ENCODE data around the gene GLIPR1L1.
"Not testable (repeated sequence)": the region's sequence is repeated elsewhere in the genome, so short reads cannot be mapped to it uniquely, and the experiment has no call there.

GLIPR1L1 gene, protein sequence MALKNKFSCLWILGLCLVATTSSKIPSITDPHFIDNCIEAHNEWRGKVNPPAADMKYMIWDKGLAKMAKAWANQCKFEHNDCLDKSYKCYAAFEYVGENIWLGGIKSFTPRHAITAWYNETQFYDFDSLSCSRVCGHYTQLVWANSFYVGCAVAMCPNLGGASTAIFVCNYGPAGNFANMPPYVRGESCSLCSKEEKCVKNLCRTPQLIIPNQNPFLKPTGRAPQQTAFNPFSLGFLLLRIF

DNA sequence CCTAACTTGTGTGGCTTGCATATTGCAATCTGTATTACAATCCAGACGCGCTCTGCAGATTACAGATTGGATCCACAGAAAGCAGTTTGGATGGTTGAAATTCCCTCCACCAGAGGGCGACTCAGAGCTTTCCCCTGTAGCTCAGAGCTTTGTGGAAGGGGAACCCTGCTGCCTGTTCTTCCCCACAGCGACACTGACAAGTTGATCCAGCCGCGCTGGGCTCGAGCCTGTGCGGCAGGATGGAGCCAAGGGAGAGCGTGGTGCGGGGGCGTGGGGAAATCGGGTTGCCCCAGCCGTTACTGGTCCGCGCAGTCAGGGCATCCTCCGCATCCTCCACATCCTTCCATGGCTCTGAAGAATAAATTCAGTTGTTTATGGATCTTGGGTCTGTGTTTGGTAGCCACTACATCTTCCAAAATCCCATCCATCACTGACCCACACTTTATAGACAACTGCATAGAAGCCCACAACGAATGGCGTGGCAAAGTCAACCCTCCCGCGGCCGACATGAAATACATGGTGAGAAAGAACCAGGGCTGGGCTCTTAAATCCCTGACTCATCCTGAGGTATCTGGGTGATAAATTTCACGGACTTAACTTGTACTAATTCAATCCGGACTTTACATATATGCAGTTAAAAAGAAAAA, at the start of gene GLIPR1L1:
TSS of gene GLIPR1L1 (plus strand) at position 287 of the 647 bp plus-strand sequence. CDS start at position 346, 59 bp downstream.
- DNase-seq (ENCODE audit: low read depth in 2 of 2, low spot score in 1 of 2) = peak; percentile 53 to 69

DNA sequence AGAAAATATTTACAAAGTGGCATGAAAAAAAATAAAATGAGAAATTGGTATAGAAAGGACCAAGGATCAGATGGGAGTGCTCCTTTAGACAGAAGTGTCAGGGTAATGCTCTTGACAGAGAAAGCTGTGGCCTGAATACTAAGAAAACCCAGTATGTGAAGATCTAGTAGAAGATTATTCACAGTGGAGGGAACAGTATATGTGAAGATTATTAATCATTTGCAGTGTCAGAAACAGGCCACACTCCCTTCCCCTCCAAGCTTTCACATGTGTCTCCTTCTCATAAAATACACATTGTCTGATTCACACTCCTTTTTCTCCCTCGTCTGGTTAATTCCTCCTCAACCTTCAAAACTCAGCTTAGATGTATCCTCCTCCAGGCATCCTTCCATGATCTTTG, 45.6 kb upstream of the GLIPR1L1 start:
- no peak for DNase-seq (ENCODE audit: low read depth in 2 of 2, low spot score in 1 of 2)

DNA sequence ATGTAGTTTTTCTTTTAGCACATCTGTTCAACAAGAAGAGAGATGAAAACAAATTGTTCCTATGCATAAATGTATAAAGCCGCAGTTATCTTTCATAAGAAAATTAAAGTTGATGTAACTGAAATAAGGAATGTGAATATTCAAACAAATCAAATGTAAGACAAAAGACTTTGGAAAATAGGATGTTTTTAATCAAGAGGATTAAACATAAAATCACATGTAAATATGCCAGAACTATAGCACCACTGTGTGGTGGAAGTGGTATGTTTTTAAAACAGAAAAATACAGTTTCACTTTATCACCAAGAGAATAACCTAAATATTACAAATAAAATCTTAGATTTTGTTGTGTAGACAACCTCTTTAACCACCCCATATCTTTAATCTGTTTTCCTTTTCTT, 44.7 kb upstream of the GLIPR1L1 start:
- no peak for DNase-seq (ENCODE audit: low read depth in 2 of 2, low spot score in 1 of 2)

DNA sequence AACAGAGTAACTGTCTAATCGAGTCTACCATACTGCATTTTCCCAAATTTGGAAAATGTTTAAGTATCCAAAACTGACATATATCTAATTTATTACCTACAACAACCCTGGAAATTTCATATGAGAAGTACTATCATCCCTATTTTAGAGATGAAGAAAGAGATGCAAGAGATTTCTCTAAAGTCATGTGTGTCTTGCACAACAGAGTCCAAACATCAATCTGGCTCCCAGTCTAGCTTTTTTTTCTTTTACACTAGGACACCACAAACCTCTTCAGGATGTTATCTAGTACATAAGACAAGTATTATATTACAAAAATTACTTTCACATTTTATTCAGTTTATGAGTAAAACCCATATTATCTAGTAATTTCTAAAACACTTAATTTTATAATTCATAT, 43.5 kb upstream of the GLIPR1L1 start:
- no peak for DNase-seq (ENCODE audit: low read depth in 2 of 2, low spot score in 1 of 2)

DNA sequence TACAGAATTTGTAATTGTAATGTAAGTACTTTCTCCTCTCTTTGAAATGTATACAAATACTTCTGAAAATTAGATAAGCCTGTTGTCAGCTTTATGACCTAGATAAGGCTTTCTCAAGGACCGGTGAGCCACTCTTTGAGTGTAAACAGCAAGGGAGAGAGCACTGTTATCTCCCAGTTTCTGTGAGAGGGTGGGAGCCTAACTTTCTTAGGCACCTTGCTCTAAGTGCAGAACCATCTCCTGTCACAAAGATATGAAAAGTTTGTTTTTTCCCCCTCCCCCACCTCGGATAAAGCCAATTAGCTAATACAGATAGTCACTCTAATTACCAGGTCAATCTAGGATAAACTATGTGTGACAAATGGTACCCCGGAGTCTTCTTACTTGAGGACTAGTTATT, 40.1 kb upstream of the GLIPR1L1 start:
- no peak for DNase-seq (ENCODE audit: low read depth in 2 of 2, low spot score in 1 of 2)

DNA sequence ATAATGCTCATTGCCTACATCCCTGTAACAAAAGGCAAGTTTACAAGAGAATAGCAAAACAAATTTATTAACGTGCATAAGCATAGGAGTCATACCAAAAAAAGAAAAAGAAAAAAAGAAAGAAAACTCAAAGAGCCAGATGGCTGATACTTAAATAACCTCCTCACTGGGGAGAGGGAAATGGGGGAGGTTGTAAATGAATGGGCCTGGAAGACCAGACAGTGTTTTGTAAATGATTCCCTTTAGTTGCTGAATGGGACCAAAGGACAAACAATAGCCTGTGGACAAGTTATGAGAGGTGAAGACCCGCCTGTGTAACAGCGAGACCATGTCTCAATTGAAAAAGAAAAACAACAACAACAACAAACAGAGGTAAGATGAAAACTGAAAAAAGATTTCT, 39.7 kb upstream of the GLIPR1L1 start:
- DNase-seq (ENCODE audit: low read depth in 2 of 2, low spot score in 1 of 2) = no peak

DNA sequence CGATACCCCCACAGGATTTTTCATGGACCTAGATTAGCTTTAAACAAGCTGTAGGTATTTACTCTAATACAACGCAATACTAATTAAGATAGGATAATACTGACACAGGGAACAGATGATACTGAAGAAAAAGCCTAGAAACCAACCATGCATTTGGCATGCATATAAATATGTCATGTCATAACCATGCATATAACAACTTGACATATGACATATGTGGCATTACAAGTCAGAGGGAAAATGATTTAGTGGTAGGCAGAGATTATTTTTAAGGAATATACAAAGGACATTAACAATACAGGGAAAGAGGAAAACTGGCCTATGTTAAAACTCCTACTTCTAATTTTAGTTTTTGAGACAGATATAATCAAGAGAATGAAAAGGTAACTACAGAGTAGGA, 32.2 kb upstream of the GLIPR1L1 start:
- no peak for DNase-seq (ENCODE audit: low read depth in 2 of 2, low spot score in 1 of 2)

DNA sequence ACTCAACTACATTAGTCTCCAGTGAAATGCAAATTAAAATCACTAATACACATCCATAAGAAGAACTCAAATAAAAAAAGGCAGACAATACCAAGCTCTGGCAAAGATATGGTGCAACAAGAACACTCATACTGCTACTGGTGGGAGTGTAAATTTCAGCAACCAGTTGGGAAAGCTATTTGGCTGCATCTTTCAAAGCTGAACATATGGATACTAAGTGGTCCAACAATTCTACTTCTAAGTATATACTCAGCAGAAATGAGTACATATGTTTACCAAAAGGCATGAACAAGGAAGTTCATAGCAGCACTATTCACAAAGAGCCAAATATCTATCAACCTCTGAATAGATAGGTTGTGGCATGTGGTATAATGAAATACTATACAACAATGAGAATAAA, 31.7 kb upstream of the GLIPR1L1 start:
- no peak for DNase-seq (ENCODE audit: low read depth in 2 of 2, low spot score in 1 of 2)

DNA sequence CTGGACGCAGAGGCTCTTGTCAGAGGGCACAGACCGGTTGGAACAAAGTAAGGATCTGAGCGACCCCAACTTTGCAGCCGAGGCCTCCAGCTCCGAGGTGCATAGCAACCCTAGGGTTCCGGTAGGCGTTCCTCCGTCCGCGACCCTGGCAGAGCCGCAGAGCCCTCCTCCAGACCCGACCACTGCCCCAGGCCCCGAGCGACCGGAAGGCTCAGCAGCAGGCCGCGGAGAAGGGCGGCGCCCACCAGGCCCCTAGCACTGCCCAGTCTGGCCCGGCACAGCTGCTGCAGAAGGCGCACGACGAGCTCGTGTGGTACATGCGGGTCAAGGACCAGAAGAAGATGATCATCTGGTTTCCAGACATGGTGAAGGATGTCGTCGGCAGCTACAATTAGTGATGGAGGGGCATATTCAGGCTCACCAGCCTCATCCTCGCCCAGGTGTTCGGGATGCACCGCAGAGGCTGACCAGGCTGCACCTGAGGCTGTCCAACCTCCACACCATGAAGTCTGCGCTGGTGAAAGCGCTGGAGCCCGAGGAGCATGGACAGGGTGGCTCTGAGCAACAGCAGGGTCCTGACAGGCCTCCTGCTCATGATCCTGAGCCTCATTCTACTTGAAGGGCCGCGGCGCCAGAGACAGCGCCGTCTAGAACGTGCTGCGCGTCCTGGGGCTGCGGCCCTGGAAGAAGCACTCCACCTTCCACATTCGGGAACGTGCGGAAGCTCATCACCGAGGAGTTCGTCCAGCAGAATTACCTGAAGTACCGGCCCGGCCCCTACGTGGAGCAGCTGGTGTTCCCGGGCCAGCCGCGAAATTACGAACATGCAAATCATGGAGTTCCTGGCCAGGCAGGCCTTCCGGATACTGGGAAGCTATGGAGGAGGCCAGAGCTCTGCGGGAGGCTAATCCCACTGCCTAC, 28.8 kb upstream of the GLIPR1L1 start:
- no peak for DNase-seq (ENCODE audit: low read depth in 2 of 2, low spot score in 1 of 2)

DNA sequence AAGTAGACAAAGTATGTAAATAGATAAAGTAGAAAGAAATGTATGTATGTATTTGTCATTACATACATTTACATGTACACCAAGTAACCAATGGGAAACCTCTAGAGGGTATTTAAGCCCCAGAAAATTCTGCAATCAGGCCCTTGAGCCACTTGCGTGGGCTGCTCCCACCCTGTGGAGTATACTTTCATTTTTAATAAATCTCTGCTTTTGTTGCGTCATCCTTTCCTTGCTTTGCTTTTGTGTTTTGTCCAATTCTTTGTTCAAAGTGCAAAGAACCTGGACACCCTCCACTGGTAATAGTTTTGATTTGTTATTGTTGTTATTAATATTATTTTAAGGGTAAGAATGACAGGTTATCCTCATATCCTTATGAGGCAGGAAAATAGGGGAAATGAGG, 26.2 kb upstream of the GLIPR1L1 start:
- DNase-seq (ENCODE audit: low read depth in 2 of 2, low spot score in 1 of 2) = no peak

DNA sequence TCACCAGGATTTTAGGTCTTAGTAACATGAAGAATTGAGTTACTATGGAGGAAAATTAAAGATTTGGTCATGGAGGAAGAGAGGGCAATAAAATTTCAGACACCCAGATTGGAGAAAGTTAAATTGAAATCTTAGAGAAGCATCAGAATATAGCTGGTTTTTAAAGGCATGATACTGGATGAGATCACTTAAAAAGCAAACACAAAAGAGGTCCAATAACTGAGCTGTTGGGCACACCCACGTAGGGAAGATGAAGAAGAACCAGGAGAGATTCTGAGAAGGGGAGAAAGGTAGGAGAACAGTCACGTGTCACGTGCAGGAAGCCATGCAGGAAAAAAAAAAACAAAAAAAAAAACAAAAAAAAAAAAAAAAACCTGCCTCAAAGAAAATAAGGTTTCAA, 23.1 kb upstream of the GLIPR1L1 start:
- DNase-seq (ENCODE audit: low read depth in 2 of 2, low spot score in 1 of 2) = no peak

DNA sequence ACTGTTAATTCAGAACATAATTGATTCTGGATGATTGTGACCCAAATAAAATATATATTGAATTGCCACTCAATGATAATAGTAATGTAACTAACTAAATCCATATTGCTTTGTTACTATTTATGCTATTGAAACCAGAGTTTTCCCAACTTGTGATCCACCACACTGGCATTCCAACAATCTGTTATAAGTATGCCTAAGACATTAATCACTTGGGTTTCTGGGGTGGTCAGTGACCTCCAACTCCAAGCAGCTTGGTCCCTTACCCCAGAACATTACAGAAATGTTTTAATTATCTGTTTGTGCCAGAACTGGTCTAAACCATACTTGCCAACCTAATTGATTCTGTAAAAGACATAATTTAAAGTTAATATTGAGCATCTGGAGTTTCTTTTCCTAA, 19.0 kb upstream of the GLIPR1L1 start:
- DNase-seq (ENCODE audit: low read depth in 2 of 2, low spot score in 1 of 2) = no peak

DNA sequence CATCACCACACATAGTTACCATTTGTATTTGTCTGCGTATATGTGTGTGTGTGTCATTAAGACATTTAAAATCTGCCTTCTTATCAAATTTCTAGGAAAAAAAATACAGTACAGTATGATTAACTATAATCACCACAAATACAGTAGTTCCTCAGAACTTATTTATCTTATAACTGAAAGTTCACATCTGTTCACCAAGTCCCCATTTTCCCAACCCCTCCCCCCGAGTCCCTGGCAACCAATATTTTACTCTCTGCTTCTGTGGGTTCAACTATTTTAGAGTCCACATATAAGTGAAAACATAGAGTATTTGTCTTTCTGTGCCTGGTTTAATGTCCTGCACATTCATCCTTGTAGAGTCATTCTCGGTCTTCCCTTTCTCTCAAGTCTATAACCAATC, 16.7 kb upstream of the GLIPR1L1 start:
- no peak for DNase-seq (ENCODE audit: low read depth in 2 of 2, low spot score in 1 of 2)

DNA sequence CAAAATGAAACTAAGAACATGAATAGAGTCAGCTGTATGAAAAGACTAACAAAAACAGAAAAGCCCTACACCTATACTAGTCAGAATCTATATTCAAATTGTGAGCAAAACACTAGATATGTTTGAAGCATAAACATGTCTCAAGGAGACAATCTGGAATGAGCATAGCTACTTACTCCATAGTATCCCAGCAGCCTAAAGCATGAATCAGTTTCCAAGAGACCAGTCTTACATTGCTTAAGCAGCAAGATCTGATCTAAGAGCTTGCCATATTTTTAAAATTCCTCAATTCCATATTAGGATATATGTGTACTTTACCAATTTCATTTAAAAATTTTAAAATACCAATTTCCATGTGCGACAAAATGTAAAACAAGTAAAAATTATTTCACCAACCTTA, 12.0 kb upstream of the GLIPR1L1 start:
- DNase-seq (ENCODE audit: low read depth in 2 of 2, low spot score in 1 of 2) = no peak

DNA sequence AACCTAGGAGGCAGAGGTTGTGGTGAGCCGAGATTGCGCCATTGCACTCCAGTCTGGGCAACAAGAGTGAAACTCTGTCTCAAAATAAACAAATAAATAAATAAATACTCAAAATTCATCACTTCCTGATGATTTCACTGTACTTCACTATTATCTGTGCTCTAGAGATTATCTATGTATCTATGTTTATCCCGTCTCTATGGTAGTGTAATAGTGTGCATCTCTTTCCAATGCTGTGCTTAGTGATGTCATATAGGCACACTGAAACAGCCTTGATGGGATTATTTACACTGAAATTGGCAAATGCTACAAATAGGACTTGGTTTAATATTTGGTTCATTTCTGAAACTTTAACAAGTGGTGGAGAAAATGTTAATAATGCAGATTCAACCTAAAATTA, 10.8 kb upstream of the GLIPR1L1 start:
- DNase-seq (ENCODE audit: low read depth in 2 of 2, low spot score in 1 of 2) = no peak

DNA sequence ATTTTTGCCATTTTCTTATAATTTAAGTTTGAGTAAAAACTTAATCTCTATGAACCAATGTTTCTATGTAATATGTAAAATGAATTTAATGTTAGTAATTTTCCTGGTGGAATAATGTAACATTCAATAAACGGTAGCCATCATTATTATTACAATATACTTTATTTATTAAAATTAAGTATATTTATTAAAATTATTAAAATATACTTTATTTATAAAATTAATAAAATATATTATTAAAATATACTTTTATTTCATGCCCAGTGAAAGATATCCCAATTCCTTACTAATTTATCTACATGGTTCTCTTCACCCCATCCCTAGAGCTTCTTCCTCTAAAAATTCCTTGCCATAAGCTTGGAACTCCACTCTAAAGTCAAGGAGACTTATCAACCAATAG, 6.8 kb upstream of the GLIPR1L1 start:
- DNase-seq (ENCODE audit: low read depth in 2 of 2, low spot score in 1 of 2) = no peak

DNA sequence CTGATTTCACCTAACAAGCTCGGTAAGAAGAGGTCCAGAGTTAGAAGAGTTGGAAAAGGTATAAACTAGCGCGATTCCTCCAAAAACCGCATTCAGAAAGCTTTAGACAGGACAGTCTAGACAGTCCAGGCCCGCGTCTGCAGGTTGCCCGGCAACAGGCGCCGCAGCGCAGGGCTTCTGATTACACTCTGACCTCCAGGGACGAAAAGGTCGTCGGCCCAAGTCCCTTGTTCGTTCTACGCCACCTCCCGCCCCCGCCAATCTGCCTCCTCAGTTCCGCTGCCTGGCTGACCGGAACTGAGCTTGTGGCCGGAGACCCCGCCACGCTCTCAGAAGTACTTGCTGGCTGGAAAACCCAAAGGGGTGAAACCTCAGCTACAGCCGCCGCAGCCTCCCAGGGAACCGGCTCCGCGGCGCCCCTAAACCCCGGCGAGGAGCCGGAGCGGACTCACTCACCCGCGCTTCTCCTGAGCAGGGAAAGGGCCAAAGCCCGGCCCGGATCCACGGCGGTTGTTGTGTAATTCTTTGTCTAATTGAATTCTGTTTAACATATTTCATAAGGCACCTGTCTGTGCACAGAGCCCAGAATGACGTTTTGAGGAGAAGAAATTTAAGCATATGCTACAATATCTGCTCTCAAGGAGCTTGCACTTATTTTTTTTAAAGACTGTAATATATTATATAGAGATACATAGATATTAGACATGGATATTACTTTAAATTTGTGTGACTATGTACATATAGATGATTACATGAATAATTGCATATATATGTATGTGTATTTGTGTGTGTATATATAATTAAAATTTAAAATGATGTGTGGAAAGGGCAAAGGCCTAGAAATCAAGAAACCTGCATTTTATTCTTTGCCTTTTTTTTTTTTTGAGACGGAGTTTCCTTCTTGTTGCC, 4.3 kb upstream of the GLIPR1L1 start, which contains the start of gene CAPS2:
TSS of gene CAPS2 (minus strand) at position 407 of the 909 bp plus-strand sequence. CDS start 3,826 bp downstream, outside the sequence.
- peak in 1 of 2 donors; percentile 4 for DNase-seq (ENCODE audit: low read depth in 2 of 2, low spot score in 1 of 2)

DNA sequence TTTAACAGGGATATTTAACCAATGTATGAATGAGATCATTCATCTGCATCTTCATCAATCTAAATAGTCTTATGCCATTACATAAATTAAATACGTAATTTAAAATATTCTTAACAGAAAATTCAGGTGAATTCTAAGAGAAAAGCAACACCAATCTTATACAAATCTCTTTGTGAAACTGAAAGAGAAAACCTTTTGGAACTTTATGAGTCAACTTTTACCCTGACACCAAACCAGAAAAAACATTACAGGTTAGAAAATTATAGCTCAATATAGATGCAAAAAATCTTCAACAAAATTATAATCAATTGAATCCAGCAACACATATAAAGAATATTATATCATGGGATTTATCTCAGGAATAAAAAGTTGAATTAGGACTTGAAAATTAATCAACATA, 3.4 kb downstream of the GLIPR1L1 start:
- no peak for DNase-seq (ENCODE audit: low read depth in 2 of 2, low spot score in 1 of 2)

DNA sequence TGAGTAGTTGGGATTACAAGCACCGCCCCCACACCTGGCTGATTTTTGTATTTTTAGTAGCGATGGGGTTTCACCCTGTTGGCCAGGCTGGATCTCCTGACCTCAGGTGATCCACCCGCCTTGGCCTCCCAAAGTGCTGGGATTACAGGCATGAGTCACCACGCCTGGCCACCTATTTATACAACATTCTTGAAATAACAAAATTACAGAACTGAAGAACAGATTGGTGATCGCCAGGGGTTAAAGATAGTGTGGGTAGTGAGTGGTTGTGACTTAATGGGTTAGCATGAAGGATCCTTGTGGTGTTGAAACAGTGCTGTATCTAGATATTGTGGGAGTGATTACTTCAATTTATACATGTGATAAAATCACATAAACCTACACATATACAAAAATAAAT, 7.4 kb downstream of the GLIPR1L1 start:
- no peak for DNase-seq (ENCODE audit: low read depth in 2 of 2, low spot score in 1 of 2)

DNA sequence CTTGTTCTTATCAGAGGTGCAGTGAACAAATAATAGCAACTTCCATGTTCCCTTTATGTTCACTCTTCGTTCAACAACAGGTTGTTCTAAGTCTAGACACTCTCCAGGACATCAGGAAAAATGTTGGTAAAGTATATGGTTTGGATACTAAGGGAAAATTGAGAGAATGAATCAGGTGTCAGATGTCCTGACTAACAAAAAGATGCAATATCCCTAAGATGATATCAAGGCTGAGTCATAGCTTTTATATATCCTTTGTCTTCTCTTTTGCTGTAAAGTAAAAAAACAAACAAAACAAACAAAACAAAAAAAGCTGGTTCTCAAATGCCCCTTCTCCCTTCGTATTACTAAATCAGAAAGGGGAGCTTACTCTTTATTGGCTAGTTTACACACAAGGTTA, 11.1 kb downstream of the GLIPR1L1 start:
- DNase-seq (ENCODE audit: low read depth in 2 of 2, low spot score in 1 of 2) = no peak

DNA sequence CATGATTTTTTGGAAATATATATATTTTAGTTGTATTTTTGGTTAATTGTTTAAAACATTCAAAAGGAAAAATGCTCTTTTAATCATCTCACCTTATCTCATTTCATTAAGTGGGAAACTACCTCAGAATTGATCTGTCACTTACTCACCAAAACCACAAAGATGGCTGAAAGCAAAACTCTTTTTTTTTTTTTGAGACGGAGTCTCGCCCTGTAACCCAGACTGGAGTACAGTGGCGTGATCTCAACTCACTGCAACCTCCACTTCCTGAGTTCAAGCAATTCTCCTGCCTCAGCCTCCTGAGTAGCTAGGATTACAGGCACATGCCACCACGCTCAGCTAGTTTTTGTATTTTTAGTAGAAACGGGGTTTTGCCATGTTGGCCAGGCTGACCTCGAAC, 11.7 kb downstream of the GLIPR1L1 start:
- DNase-seq (ENCODE audit: low read depth in 2 of 2, low spot score in 1 of 2) = not testable (repeated sequence)
